Dermis blood vessel endothelial cell (primary cell): Measurements from ENCODE around the gene GDA. TPM values are rescaled to one million over a fixed set of nuclear protein-coding genes. Genes with fewer than 3 reads are reported as not detected.

Source experiments
- DNase-seq: peaks from one replicate; pipeline ENCODE4 v3.0.0; 2010
- total RNA-seq: library from RNA; depleted of rRNA; stranded (reverse); fragments of >200 nt; gene quantifications from 2 replicates; pipeline ENCODE4 v1.2.3, GENCODE V29; 2014

GDA gene
- 0.17 and 0.19 TPM in 2 replicates for total RNA-seq

GRCh38 chr9:72149231-72149975 is at the start of gene GDA:
GDA (plus strand) TSS chr9:72149440; CDS start chr9:72149560, 120 bp downstream.
- DNase-seq, result no peak

- no peak for DNase-seq
Observed at GRCh38 chr9:72102520-72102919, 46.7 kb upstream of the GDA start.

GRCh38 chr9:72113056-72113455 is 36.2 kb upstream of the GDA start:
- no peak for DNase-seq

GRCh38 chr9:72119853-72120252 is 29.4 kb upstream of the GDA start:
- DNase-seq, result no peak

- no peak for DNase-seq
Observed at GRCh38 chr9:72124947-72125346, 24.3 kb upstream of the GDA start.

- DNase-seq, result no peak
Observed at GRCh38 chr9:72127753-72128152, 21.5 kb upstream of the GDA start.

GRCh38 chr9:72128526-72128925 is 20.7 kb upstream of the GDA start:
- DNase-seq, result no peak

- DNase-seq, result no peak
Observed at GRCh38 chr9:72129271-72130156, 19.7 kb upstream of the GDA start.

- no peak for DNase-seq
Observed at GRCh38 chr9:72130321-72130720, 18.9 kb upstream of the GDA start.

GRCh38 chr9:72131206-72131605 is 18.0 kb upstream of the GDA start:
- DNase-seq, result no peak

- no peak for DNase-seq
Observed at GRCh38 chr9:72132052-72132451, 17.2 kb upstream of the GDA start.

GRCh38 chr9:72133365-72134035 is 15.7 kb upstream of the GDA start:
- no peak for DNase-seq

- DNase-seq, result no peak
Observed at GRCh38 chr9:72134801-72135200, 14.4 kb upstream of the GDA start.

GRCh38 chr9:72137697-72138365 is 11.4 kb upstream of the GDA start:
- no peak for DNase-seq

GRCh38 chr9:72139226-72139625 is 10.0 kb upstream of the GDA start:
- no peak for DNase-seq

GRCh38 chr9:72140586-72140985 is 8.7 kb upstream of the GDA start:
- no peak for DNase-seq

- DNase-seq, result no peak
Observed at GRCh38 chr9:72141484-72141883, 7.8 kb upstream of the GDA start.

- DNase-seq, result no peak
Observed at GRCh38 chr9:72144756-72145492, 4.3 kb upstream of the GDA start.

GRCh38 chr9:72145733-72146505 is 3.3 kb upstream of the GDA start:
- no peak for DNase-seq

- no peak for DNase-seq
Observed at GRCh38 chr9:72147676-72148075, 1.6 kb upstream of the GDA start.

- no peak for DNase-seq
Observed at GRCh38 chr9:72150127-72150526, 887 bp downstream of the GDA start.
